H1 (cell line): ENCODE data around the gene CCDC80. TPM values are rescaled to one million over a fixed set of nuclear protein-coding genes. Genes with fewer than 3 reads are reported as not detected.

Experiments
- CTCF ChIA-PET: fragments of 300-600 bp; sonication (Branson Sonifier 250); formaldehyde crosslinking; loops from one replicate; lab custom pipeline; 2021; ENCODE audit not compliant: partially characterized antibody; lab: Charles Lee
- POLR2A ChIA-PET: fragments of 300-600 bp; sonication (Branson Sonifier 250); formaldehyde crosslinking; loops from one replicate; lab custom pipeline; 2021; ENCODE audit warnings: inconsistent platforms; ENCODE audit not compliant: partially characterized antibody; lab: Charles Lee
- DNase-seq, 2 experiments: peaks; one replicate each; pipeline versions ENCODE4 v3.0.0 to v3.0.0-alpha.2; 2010 to 2022; ENCODE audit warnings: low spot score in 2 of 2, low read depth in 1 of 2, mixed read lengths in 1 of 2
- FAIRE-seq: peaks from 2 replicates; lab custom pipeline; 2011; peaks lifted over from hg19 to GRCh38; lab: Jason Lieb, UNC
- H2AFZ ChIP-seq: 2 replicates; pipeline ENCODE4 v1.8.1; 2012; ENCODE audit warnings: low read length, inconsistent platforms
- H2AK5ac ChIP-seq: 2 replicates; pipeline ENCODE4 v1.6.1; 2013; ENCODE audit warnings: low read depth, low read length
- H2BK120ac ChIP-seq: replicated peaks from 2 replicates; pipeline ENCODE3; 2013; ENCODE audit warnings: low read depth, low read length, inconsistent platforms
- H2BK12ac ChIP-seq: 2 replicates; pipeline ENCODE4 v1.6.1; 2013; ENCODE audit warnings: low read depth, low read length
- H2BK15ac ChIP-seq: 2 replicates; pipeline ENCODE4 v1.6.1; 2013; ENCODE audit warnings: low read length
- H2BK20ac ChIP-seq: 2 replicates; pipeline ENCODE4 v1.6.1; 2013; ENCODE audit warnings: low read length
- H2BK5ac ChIP-seq: 2 replicates; pipeline ENCODE4 v1.6.1; 2013; ENCODE audit warnings: low read depth, low read length
- H3K14ac ChIP-seq: 2 replicates; pipeline ENCODE4 v1.6.1; 2013; ENCODE audit warnings: inconsistent platforms; ENCODE audit not compliant: insufficient read length
- H3K18ac ChIP-seq: 2 replicates; pipeline ENCODE4 v1.6.1; 2013; ENCODE audit warnings: low read length; ENCODE audit errors: extremely low read depth
- H3K23ac ChIP-seq: 2 replicates; pipeline ENCODE4 v1.6.1; 2013; ENCODE audit warnings: inconsistent platforms; ENCODE audit not compliant: insufficient read length
- H3K23me2 ChIP-seq: 2 replicates; pipeline ENCODE4 v1.6.1; 2013; ENCODE audit warnings: low read depth, low read length
- H3K27ac ChIP-seq: 2 replicates; pipeline ENCODE4 v1.6.1; 2011; ENCODE audit warnings: low read depth, low read length, inconsistent platforms
- H3K27me3 ChIP-seq, 4 experiments: replicated peaks in 1 of 4; 1 replicate in 1 of 4; 2 replicates in 3 of 4; pipeline versions ENCODE4 v1.6.1 to v1.8.1; 2011 to 2013; ENCODE audit warnings: low read length in 3 of 4, mild to moderate bottlenecking in 3 of 4, inconsistent platforms in 2 of 4, mixed read lengths in 2 of 4, moderate library complexity in 1 of 4; ENCODE audit not compliant: control insufficient read depth in 3 of 4, insufficient read depth in 3 of 4; ENCODE audit errors: extremely low read depth in 1 of 4
- H3K36me3 ChIP-seq, 4 experiments: 2 replicates each; pipeline versions ENCODE4 v1.6.1 to v1.8.1; 2011 to 2013; ENCODE audit warnings: mild to moderate bottlenecking in 4 of 4, low read length in 3 of 4, moderate library complexity in 2 of 4, control low read depth in 1 of 4, inconsistent platforms in 1 of 4; ENCODE audit not compliant: insufficient read depth in 4 of 4, control insufficient read depth in 2 of 4
- H3K4ac ChIP-seq: replicated peaks from 2 replicates; pipeline ENCODE3; 2013; ENCODE audit warnings: low read length, low read depth, mixed read lengths, inconsistent platforms; ENCODE audit not compliant: insufficient read length
- H3K4me1 ChIP-seq, 4 experiments: replicated peaks in 1 of 4; 1 replicate in 1 of 4; 2 replicates in 3 of 4; pipeline versions ENCODE4 v1.6.1 to v1.8.1; 2011 to 2013; ENCODE audit warnings: low read length in 3 of 4, inconsistent platforms in 2 of 4, mixed read lengths in 1 of 4; ENCODE audit not compliant: insufficient read depth in 4 of 4, control insufficient read depth in 3 of 4
- H3K4me2 ChIP-seq, 2 experiments: 2 replicates each; pipeline versions ENCODE4 v1.6.1 to v1.8.1; 2011 to 2013; ENCODE audit warnings: low read depth in 2 of 2, low read length in 2 of 2, control low read depth in 1 of 2, inconsistent platforms in 1 of 2, mild to moderate bottlenecking in 1 of 2; ENCODE audit not compliant: insufficient read depth in 1 of 2
- H3K4me3 ChIP-seq, 4 experiments: fragments of 200-600, 300-600 bp in 1 of 4; sonication (generic), shearing (Covaris generic), sonication (Bioruptor Twin) in 1 of 4; 2 replicates each; pipeline versions ENCODE4 v1.5.1 to v1.8.1; 2011 to 2016; ENCODE audit warnings: low read length in 4 of 4, low read depth in 3 of 4, control low read depth in 2 of 4, inconsistent platforms in 2 of 4, mild to moderate bottlenecking in 2 of 4, mixed read lengths in 1 of 4, moderate library complexity in 1 of 4; ENCODE audit not compliant: insufficient read depth in 2 of 4; ENCODE audit errors: extremely low read depth in 1 of 4
- H3K56ac ChIP-seq: replicated peaks from 2 replicates; pipeline ENCODE3; 2013; ENCODE audit warnings: low read depth, mild to moderate bottlenecking, mixed read lengths, low read length, inconsistent platforms; ENCODE audit not compliant: insufficient read length
- H3K79me1 ChIP-seq: 2 replicates; pipeline ENCODE4 v1.6.1; 2013; ENCODE audit warnings: low read depth, low read length, control low read depth
- H3K79me2 ChIP-seq, 2 experiments: 2 replicates each; pipeline versions ENCODE4 v1.6.1 to v1.8.1; 2012 to 2013; ENCODE audit warnings: low read length in 2 of 2, mild to moderate bottlenecking in 2 of 2, inconsistent platforms in 1 of 2; ENCODE audit not compliant: insufficient read depth in 2 of 2, control insufficient read depth in 1 of 2
- H3K9ac ChIP-seq, 4 experiments: replicated peaks in 1 of 4; 1 replicate in 1 of 4; 2 replicates in 3 of 4; pipeline versions ENCODE4 v1.6.1 to v1.8.1; 2011 to 2013; ENCODE audit warnings: low read depth in 3 of 4, low read length in 3 of 4, control low read depth in 2 of 4, mild to moderate bottlenecking in 2 of 4, moderate library complexity in 2 of 4, inconsistent platforms in 1 of 4; ENCODE audit errors: extremely low read depth in 1 of 4
- H3K9me3 ChIP-seq, 2 experiments: 2 replicates each; pipeline versions ENCODE4 v1.6.1 to v1.8.1; 2012 to 2013; ENCODE audit warnings: mild to moderate bottlenecking in 2 of 2, moderate library complexity in 2 of 2, control low read depth in 1 of 2, inconsistent platforms in 1 of 2, low read depth in 1 of 2, low read length in 1 of 2, mixed read lengths in 1 of 2; ENCODE audit not compliant: insufficient read depth in 2 of 2
- H4K20me1 ChIP-seq, 2 experiments: replicated peaks in 1 of 2; 2 replicates each; pipeline versions ENCODE3 to v1.8.1; 2011 to 2013; ENCODE audit warnings: inconsistent platforms in 2 of 2, low read length in 2 of 2, mild to moderate bottlenecking in 1 of 2; ENCODE audit not compliant: insufficient read depth in 2 of 2, control insufficient read depth in 1 of 2
- H4K5ac ChIP-seq: 2 replicates; pipeline ENCODE4 v1.6.1; 2013; ENCODE audit warnings: low read length, low read depth, mixed read lengths, inconsistent platforms; ENCODE audit not compliant: insufficient read length
- H4K8ac ChIP-seq: 2 replicates; pipeline ENCODE4 v1.8.0; 2013; ENCODE audit warnings: mild to moderate bottlenecking, moderate library complexity, low read length, inconsistent platforms; ENCODE audit not compliant: insufficient read depth; ENCODE audit errors: extremely low read depth
- H4K91ac ChIP-seq: replicated peaks from 2 replicates; pipeline ENCODE3; 2013; ENCODE audit warnings: low read length, mixed read lengths, inconsistent platforms; ENCODE audit not compliant: insufficient read length
- CTBP2 ChIP-seq: IDR thresholded peaks from 2 replicates; pipeline ENCODE4 v1.7.0; 2011; ENCODE audit warnings: borderline replicate concordance, mild to moderate bottlenecking, moderate library complexity, mixed read lengths, low read length; ENCODE audit not compliant: insufficient read depth, insufficient read length
- JUND ChIP-seq: IDR thresholded peaks from 2 replicates; pipeline ENCODE4 v1.6.1; 2011; ENCODE audit warnings: mild to moderate bottlenecking, improper control_type of control experiment, low read length
- POLR2AphosphoS5 ChIP-seq: IDR thresholded peaks from 2 replicates; pipeline ENCODE4 v1.6.1; 2011; ENCODE audit warnings: low read depth, low read length
- WGBS, 2 experiments: shearing (Covaris generic) in 1 of 2; methylation state at CpG; one replicate each; pipeline versions ENCODE4 v1.1.6 to v1.1.7; 2013 to 2015; ENCODE audit warnings: low lambda C conversion rate in 2 of 2, mixed read lengths in 2 of 2, inconsistent platforms in 1 of 2, low coverage in 1 of 2, missing lambda C conversion rate in 1 of 2; ENCODE audit not compliant: insufficient replicate concordance in 2 of 2, insufficient coverage in 1 of 2, insufficient read length in 1 of 2; ENCODE audit errors: extremely low coverage in 1 of 2, missing lambda C conversion rate in 1 of 2; 5-methylcytosine and 5-hydroxymethylcytosine counted together
- polyA plus RNA-seq, 7 experiments: library from polyadenylated mRNA; depleted of rRNA in 3 of 7; stranded (reverse) in 5 of 7; unstranded in 2 of 7; fragments of >200 nt in 5 of 7; fragments of 200-250 nt in 2 of 7; gene quantifications; 1 replicate in 5 of 7; 2 replicates in 1 of 7; 4 replicates in 1 of 7; pipeline versions ENCODE4 v1.2.1 to v1.2.3, GENCODE V29; 2011 to 2013; ENCODE audit warnings: missing spikeins in 2 of 7, mixed read lengths in 2 of 7
- total RNA-seq: library from RNA; stranded (reverse); fragmentation: NEBNext Ultra II Directional; extraction: Animal tissue kit (Norgen Biotek cat#: 25700); gene quantifications from 2 replicates; pipeline ENCODE4 v1.2.1, GENCODE V29; 2021
- TF ChIP-seq, protein P1 (sequence below): IDR thresholded peaks from 2 replicates; pipeline ENCODE4 v1.6.1; 2011; ENCODE audit warnings: low read length, improper control_type of control experiment

Gene CCDC80
- total and polyA plus RNA-seq, 2 of the 8 experiments (the other 6 are each of a cell fraction or from before 2014, with no cell fraction given) = 1.1 to 12.9 TPM

DNA sequence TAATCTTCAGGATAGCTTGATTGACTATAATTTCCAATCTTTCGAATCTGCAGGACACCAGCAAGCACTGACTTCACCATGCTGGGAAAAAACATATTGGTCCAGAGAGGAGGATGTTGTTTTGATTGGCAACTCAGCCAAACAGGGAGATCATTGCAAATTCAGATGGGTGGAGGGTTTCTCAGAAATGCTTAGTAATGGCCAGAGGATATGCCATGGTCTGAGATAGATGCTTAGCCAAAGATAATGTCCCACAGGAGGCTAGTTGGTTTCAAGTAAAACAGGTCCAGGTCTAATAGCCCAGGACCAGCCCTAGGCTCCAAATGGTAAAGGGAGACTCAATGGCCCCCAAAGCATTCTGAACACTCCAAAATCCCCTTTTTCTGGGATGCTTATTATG lies 46.7 kb upstream of the CCDC80 start:
- no peak overlapping the region for H4K91ac ChIP-seq
- peak overlapping the region; percentile 22; the same call in 1 of the 2 replicates for H2BK12ac ChIP-seq
- H3K9ac ChIP-seq = no peak overlapping the region
- H3K4me3 ChIP-seq = no peak overlapping the region
- H3K18ac ChIP-seq = no peak overlapping the region
- no peak overlapping the region for H2BK5ac ChIP-seq
- H4K8ac ChIP-seq = no peak overlapping the region
- no peak overlapping the region for H3K14ac ChIP-seq
- TF ChIP-seq POLR2AphosphoS5 (no peak), JUND (no peak), CTBP2 (no peak)
- TF ChIP-seq, protein P1, sequence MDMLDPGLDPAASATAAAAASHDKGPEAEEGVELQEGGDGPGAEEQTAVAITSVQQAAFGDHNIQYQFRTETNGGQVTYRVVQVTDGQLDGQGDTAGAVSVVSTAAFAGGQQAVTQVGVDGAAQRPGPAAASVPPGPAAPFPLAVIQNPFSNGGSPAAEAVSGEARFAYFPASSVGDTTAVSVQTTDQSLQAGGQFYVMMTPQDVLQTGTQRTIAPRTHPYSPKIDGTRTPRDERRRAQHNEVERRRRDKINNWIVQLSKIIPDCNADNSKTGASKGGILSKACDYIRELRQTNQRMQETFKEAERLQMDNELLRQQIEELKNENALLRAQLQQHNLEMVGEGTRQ = no peak
- no peaks in the 10 kb centered on the region for H3K36me3 ChIP-seq
- no peak overlapping the region for H2AK5ac ChIP-seq
- H2BK20ac ChIP-seq = peak overlapping the region; percentile 11; the same call in 1 of the 2 replicates
- no peak overlapping the region for H3K4me2 ChIP-seq
- no peak overlapping the region for H3K56ac ChIP-seq
- no peaks in the 10 kb centered on the region for H3K23me2 ChIP-seq
- CTCF ChIA-PET = interaction anchor here (0.7 to 1.3 kb wide), 3 partner anchors 31 to 576 kb away, joined by 3 read pairs; no protein-coding TSS in a partner anchor
- H2AFZ ChIP-seq = no peak overlapping the region
- peaks cover 1 to 7% (median 2%) of the 10 kb centered on the region in 4 experiments; a peak in 2 of 7 replicates for H3K4me1 ChIP-seq
- no peaks in the 10 kb centered on the region for H4K20me1 ChIP-seq
- H3K27me3 ChIP-seq = no peaks in the 10 kb centered on the region
- no peak overlapping the region for H3K4ac ChIP-seq
- H2BK15ac ChIP-seq = no peak overlapping the region
- H3K9me3 ChIP-seq = no peaks in the 10 kb centered on the region
- H3K23ac ChIP-seq = no peak overlapping the region
- no peaks in the 10 kb centered on the region; a peak in 1 of 4 replicates for H3K79me2 ChIP-seq
- H3K27ac ChIP-seq = no peak overlapping the region
- no peak for FAIRE-seq
- no peak for DNase-seq
- no peaks in the 10 kb centered on the region for H3K79me1 ChIP-seq
- no peak overlapping the region for H2BK120ac ChIP-seq
- H4K5ac ChIP-seq = no peak overlapping the region
- POLR2A ChIA-PET = interaction anchor here (1.2 kb wide), 1 partner anchor 24 kb away, joined by 3 read pairs; no protein-coding TSS in a partner anchor
- 100% methylated on average over 1 of the region's 1 CpG; no CpG with 5 or more reads in 1 of the 2 experiments for WGBS, 2 experiments
